Fibroblast of upper back skin (primary cell): ENCODE results near the gene SPAG7.

Experiments used
- DNase-seq: peaks from one replicate; pipeline ENCODE4 v3.0.0-alpha.2; 2013

The SPAG7 gene, protein sequence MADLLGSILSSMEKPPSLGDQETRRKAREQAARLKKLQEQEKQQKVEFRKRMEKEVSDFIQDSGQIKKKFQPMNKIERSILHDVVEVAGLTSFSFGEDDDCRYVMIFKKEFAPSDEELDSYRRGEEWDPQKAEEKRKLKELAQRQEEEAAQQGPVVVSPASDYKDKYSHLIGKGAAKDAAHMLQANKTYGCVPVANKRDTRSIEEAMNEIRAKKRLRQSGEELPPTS

DNA sequence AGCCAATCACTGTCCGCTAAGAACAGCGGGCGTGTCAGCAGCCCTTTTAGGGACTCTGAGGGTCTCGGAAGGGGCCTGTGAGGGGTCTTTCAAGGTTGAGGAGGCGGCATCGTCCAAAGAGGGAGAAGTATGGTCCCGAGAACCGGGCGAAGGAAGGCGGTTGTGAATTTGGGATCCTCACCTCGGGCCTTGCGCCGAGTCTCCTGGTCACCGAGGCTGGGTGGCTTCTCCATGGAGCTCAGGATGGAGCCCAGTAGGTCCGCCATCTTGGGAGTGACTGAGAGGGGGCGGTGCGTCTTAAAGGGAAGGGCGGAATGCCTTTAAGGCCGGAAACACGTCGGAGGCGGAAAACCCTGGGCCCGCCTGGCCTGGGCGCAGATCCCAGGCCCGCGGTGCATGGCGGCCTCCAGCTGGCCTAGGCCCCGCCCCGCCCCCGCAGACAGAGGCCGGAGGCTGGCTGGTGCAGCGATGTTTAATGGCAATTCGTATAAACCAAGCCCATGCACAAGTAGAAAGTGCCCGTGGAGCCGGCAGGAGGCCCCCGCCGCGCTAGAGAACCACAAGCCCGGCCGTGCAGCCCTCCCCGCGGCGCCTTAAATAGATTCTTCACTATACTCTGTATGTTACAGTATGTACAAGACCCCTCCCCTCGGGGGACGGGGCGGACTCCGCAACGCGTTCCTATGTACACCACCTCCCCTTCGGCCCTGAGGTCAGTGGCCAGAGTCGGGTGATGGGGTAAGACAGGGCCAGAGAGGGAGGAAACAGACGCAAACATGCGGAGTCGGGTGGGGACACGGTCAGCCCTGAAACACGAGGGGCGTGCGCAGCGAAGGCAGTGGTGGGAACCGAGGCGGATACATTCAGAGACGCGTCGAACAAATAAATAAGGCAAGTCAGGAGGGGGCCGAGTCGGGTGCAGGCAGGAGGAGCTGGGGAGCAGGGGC is at the start of gene SPAG7:
TSS of gene SPAG7 (minus strand) at position 279 of the 947 bp plus-strand sequence. CDS start at position 266, 13 bp downstream.
- DNase-seq = peak; percentile 96

DNA sequence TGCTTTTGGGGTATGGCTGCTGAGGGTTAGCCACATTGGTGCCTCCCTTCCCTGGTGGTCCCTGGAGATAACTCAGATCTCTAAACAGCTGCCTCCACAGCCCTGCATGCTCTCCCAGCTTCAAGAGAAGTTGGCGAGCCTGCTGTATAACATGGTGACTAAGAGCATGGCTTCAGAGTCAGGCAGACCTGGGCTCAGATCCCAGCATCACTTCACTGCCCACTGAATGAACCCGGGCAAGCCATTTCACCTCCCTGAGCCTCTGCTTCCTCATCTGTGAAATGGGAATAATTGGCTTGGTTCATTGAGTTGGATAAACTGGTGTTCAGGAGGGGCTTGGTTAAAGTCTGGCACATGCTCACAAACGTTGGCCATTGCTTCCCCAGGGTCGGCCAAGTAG is 46.7 kb upstream of the SPAG7 start:
- no peak for DNase-seq

DNA sequence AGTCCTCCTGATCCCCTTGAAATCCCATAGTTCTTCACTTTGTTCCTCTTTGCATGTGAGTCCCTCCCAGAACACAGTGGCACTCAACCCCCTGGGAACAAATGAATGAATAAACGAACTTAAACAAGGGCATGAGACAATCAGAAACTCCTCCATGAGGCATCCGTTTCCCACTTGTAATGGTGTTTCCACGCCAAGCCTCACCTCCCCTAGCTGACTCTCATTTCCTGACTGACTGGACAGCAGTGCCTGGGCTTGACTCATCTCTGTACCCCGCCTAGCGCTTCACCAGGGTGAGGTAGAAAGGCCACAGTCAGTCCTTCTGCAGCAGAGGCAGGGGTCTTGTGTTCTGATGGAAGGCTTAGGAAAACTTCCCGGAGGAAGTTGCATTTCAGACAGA is 44.3 kb upstream of the SPAG7 start:
- DNase-seq = no peak

DNA sequence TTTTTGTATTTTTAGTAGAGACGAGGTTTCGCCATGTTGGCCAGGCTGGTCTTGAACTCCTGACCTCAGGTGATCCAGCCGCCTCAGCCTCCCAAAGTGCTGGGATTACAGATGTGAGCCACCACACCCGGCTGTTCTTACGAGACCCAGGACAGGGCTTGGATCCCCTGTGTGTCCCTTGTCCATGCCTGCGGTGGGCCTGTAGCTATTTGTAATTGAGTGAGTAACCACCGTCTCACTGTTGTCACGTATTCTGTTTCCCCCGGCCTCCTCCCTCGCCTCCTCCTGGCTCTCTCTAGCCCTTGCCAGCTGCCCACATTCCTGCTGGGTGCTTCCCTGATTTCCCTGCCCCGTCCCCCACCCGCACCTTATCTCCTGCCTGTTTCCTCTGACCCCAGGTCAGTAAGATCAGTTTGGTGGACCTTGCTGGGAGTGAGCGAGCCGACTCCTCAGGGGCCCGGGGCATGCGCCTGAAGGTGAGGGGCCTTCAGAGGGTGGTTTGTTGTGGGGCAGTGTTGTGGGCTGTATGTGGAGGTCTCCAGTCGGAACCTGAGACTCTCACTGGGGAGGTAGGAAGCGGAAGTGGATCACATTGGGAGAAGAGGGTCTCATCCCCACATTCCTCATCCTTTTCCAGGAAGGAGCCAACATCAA is 35.7 kb upstream of the SPAG7 start:
- no peak for DNase-seq

DNA sequence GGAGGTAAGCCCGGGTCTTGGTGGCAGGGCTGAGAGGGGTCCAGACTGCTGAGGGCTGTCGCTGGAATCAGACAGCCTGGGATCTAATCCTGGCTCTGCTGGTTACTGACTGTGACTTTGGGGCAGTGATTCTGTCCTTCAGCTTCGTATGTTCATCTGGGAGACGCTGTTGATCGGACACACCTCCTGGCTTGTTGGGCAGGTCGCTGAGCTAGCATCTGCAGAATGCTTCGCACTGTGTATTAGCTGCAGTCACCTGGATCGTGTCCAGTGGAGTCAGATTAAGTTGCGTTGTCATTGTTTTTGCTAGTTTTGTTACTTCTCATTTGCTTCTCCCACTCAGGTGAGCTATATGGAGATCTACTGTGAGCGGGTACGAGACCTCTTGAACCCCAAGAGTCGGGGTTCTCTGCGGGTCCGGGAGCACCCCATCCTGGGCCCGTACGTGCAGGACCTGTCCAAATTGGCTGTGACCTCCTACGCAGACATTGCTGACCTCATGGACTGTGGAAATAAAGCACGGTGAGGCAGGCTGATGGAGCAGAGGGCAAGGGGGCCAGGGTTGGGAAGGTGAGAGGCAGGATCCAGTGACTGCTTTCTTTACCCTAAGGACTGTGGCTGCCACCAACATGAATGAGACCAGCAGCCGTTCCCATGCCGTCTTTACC is 34.6 kb upstream of the SPAG7 start:
- DNase-seq = no peak

DNA sequence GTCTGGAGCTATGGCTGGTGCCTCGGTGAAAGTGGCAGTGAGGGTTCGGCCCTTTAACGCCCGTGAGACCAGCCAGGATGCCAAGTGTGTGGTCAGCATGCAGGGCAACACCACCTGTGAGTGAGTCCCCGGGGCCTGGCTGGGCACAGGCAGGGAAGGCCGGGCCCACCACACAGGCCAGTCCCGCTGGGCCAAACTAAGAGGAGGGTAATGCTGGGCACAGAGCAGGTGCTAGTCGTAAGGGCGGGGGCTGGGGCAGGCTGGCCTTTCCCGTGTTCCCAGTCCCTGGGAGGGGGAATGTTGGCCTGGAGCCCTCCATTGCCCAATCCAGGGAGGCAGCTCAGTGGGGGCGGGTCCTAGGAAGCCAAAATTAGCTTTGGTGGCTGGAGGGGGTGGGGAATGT is 32.6 kb upstream of the SPAG7 start:
- DNase-seq = peak; percentile 39

DNA sequence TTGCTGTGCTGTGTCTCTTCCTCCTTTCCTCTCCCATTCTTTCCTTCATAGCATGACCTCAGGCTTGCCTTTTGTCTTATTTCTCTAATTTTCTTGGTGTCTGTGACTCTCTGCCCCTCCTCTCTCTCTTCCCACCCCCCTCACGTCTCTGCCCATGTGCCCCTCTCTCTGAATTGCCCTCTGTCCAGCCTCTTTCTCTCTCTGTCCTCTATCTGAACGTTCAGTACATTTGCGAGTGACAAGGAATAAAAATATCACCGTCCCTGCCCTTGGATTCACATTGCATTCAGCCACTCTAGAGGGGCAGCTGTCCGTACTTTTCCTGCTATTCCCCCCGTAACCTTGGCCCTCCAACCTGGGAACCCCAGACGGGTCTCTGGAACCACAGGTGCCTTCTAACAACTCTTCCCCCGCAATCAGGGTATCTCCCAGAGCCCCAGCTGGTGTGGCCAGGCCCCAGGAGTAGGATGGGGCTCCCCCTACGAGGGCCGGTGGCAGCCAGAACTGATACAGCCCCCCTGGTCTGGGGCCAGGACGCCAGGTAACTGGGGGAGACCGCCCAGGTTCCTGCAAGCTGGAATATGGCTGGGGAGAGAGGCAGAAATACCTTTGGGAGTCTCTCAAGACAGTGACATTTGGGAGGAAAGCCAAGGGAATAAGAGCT is 31.9 kb upstream of the SPAG7 start:
- no peak for DNase-seq

DNA sequence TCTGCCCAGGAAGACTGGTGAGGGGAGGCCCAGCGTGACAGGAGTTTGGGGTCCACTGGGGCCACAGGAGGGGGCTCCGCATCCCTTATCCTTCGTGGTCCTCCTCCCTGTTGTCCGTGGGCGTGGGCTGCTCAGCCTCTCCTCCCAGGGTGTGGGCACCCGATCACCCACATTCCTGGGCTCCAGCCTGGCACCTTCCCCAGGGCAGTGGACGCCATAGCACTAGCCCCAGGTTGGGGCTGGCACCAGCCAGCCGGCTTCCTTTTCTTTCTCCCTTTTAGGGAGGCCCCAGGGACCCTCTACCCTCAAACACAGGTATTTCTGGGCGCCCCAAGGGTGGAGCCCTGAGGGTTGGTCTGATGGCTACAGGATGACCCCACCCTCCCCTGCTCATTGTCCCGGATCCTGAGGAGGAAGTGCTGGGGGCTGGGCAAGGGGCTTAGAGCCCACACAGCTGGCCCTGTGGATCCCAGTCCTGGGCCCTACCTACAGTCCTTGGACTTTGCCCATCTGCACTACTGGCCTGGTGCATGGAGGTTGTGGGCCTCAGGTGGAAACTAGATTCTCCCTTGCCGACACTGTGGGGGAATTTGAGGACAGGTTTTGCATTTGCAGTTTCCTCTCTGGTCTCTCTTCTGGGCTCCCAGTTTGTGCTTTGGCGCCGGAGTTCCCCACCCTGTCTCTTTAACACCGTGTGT is 31.3 kb upstream of the SPAG7 start:
- DNase-seq = no peak

DNA sequence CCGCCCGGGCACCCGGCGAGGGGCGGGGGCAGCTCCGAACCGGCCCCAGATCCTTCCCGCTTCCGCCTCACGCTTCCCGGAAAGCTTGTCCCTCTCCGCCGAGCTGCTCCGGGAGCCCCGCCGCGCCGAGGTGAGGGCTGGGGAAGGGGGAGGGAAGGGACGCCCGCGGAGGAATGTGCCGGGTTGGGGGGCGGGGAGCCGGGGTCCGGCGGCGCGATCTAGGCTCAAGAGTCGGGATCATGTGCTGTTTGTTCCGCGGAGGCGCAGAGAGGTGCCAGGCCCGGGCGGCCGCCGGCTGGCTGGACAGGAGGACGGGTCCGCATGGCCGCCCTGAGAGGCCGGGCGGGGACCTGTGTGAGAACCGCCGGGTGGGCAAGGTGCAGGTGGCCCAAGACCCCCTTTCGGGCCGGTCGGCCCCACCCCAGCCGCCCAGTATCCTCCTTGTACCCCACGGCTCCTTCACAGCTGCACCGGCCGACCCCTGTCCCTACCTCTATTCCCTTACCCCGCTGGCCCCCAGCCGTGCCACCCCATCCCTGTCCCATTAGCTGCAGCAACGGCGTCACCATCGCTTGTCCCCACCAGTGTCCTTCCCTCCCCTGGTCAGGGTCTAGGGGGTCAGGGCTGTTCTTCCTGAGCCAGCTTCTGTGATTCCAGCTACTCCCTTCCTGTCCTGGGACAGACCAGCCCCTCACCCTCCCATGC is 30.6 kb upstream of the SPAG7 start:
- no peak for DNase-seq

DNA sequence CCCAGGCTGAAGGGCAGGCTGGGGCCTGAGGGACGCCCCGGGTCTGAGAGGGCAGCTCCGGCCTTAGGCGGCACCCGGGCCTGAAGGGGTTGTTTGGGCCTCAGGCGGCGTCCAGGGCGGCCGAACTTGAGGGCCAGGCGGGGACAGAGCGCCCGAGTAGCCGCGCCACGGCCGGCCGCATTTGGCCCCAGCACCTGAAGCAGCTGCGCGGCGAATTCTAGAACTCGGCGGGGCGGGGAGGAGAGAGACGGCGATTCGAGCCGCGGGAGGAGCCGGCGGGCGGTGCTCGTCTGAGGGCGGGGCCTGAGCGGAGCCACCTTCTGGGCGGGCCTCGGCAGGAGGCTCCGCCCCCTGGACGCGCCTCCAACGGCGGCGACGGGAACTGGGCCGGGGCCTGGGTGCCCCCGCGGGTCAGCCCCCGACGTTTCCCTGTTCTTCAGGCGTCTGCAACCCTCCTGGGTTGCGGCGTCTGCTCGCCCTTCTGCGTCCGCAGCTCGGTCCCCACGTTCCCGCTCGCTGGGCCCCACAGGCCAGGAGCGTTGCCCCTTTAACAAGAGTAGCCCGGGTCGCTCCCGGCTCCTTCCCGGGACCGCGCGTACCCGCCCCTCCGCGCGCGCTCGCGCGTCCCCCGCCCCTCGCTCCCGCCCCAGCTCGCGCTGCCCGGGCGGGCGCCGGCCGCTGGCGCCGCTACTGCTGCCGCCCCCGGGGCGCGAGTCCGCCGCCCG is 29.8 kb upstream of the SPAG7 start, which contains the start of the genes INCA1 and KIF1C:
TSS of gene INCA1 (minus strand) at position 221 of the 725 bp plus-strand sequence. CDS start 3,085 bp downstream, outside the sequence.
TSS of gene KIF1C (plus strand) at position 649 of the 725 bp plus-strand sequence. CDS start 2,297 bp downstream, outside the sequence.
- peak; percentile 83 for DNase-seq

DNA sequence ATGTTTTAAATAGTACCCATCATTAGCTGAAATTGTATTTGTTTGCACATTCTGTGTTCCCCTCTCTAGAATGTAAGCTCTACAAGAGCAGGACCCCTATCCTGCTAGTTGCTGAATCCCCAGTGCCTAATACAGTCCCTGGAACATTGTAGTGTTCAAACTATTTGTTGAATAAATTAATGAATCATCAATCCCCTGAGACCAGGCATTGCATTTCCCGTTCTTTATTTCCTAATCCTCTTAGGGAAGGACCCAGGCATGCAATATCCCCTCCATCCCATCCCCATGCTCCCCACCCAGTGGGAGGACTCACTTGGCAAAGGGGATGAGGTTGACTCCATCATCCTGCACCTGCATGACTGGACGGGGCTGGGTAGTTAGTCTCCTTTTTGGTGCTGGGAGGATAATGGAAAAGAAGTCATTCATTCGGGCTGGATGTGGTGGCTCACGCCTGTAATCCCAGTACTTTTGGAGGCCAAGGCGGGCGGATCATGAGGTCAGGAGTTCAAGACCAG is 26.5 kb upstream of the SPAG7 start:
- no peak for DNase-seq

DNA sequence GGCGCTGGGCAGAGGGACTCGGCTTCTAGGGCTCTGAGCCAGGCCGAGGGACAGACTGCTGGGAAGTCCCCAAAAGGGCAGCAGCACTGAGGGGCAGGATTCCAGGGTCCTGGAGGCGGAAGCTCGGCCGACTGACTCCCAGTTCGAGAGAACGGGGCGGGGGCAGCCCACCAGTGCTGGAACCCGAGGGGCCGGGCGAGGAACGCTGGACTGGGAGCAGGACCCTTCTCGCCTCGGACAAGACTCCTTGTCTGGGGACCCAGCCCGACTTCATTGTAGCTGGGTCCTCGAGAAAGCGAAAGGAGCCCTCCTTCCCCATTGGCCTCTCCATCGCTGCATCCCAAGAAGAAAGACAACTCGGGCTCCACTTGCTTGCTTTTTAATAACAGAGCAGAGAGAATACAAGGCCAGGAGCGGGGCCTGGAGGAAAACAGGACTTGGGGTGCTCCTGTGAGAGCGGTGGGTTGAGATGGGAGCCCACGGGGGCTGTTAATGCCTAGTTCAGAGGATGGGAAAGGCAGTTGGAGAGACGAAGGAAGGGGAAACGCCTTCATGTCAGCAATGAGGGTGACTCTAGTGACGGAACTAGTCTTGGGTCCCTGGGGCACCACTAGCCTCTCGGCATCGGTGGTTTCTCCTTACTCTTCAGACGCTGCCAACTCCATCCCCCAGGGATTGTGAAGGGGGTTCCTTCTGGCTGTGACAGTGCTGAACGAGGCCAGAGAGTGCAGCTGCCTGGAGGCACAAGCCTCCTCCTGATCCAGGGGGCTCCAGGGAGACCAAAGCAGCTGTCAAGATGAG is 20.4 kb upstream of the SPAG7 start:
- DNase-seq = no peak

DNA sequence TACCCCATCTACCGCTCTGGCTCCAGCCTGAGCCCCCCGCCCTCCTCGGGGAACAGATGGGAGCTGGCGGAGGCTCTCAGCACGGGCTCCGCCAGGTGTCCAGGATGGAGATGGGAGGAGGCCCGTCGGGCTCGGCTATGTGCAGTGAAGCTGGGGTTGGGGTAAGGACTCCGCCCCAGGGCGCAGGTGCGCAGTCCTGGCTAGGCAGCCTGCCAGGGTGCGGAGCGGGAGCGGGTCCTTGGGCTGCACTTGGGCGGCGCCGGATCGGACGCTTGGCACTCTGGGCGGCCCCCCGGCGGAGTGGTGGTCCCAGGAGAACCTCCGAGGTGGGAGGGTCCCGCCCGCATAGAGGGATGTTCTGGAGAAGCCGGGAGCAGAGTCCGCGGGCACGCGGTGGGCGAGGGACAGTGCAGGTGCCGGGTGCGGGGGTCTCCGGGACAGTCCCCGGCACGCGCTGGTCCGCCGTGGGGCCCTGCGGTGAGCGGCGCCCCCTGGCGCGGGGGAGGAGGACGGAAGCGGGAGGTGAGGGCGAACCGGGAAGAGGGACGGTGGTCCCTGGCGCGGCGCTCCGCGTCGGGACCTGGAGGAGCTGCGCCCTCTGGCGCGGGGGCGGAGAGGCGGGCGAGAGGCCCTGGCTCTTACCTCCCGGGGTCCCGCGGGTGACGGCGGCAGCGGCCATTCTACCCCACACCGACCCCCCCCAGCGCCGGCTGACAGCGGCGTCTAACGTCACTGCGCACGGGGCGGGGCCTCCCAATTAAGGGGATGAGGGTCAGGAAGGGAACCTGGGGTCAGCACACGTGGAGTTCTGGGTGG is 19.5 kb upstream of the SPAG7 start, which contains the start of gene CAMTA2:
TSS of gene CAMTA2 (minus strand) at position 725 of the 816 bp plus-strand sequence. CDS start 1,453 bp downstream, outside the sequence.
- peak; percentile 74 for DNase-seq

DNA sequence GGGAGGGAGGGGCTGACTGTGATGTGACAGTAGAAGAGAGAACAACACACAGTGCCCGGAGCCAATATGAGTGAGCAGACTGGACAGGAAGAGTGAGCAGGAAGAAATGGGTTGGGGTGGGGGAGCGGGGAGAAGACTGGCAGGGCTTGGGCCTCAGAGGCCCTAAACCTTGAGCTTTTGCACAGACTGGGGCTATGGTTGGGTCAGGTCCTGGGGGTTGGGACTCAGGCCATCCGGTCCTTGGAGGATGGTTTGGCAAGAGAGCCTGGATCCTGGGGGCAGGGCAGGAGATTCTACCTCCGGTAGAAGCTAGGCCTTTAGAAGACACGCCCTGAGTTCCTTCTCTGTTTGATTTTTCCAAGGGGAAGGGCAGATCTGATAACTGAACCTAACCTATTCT is 18.8 kb upstream of the SPAG7 start:
- no peak for DNase-seq

DNA sequence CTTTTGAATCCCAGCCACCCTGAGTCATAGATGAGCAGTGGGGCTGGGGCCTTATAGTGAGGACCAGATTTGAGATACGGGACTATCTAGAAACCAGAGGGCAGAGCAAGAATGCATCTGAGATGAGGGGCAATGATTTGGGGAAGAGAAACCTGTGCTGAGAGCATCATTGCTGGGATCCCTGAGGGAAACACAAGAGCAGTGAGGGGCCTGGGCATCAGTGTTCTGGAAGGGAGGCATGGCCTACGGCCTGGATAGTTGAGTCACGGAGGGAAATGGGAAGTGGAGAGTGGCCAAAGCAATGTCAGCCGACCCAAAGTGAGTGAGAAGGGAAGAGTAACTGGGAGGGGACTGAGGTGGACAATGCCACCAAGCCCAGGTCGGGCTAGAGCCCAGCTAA is 14.7 kb upstream of the SPAG7 start:
- DNase-seq = no peak

DNA sequence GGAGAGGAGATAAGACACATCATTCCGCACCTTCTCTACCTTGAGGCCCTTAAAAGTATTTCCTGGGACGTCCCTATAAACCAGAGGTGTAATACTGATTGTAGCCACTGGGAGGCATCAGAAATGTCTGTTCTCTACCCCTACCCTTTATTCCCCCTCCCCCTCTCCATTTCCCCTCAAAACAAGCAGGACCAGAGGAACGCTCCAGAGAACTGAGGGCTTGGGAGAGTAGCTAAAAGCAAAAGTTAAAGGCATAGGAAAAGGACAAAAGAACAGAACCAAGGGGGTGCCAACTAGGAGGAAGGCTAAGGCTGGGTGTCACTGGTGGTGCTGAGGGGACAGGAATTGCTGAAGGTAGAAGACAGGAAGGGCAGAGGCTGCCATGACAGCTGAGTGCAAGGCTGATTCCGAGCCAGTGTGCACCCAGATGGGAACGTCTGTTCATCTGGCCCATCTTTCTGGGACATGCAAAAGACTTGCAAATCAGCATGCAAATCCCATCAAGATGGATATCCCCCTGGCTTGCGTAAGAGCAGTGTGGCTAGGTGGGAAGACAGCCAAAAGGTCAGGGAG is 13.1 kb upstream of the SPAG7 start:
- peak; percentile 59 for DNase-seq

DNA sequence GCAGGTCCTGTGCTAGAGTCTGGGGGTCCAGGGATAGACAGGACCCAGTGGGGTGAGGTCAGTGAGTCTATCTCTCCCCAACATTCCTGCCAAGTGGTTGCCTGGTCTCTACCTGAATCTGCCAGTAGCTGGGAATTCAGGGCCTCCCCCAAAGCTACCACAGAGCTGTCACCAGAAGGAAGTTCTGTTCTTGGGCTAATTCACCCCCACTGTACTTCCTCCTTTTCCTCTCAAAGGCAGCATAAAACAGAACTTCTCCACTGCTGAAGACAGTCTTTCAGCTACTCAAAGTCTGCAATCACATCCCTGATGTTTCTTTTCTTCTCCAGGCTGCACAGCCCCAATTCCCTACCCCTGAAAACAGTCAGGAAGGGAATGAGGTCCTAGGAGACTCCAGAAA is 11.1 kb upstream of the SPAG7 start:
- DNase-seq = no peak
